Type B pancreatic cell (in vitro differentiated cells): ENCODE measurements around the gene HLA-DMA. TPM values are rescaled to one million over a fixed set of nuclear protein-coding genes. Genes with fewer than 3 reads are reported as not detected.

ENCODE experiments used
- DNase-seq: peaks from one replicate; pipeline ENCODE4 v3.0.0; 2021; ENCODE audit warnings: mixed read lengths; ENCODE audit not compliant: unreplicated experiment; ENCODE audit errors: extremely low spot score
- H3K27ac Mint-ChIP-seq: 2 replicates; pipeline ENCODE4 v1.8.0; 2021; ENCODE audit warnings: mild to moderate bottlenecking, mixed read lengths
- H3K27me3 Mint-ChIP-seq: 2 replicates; pipeline ENCODE4 v1.8.0; 2021; ENCODE audit warnings: mixed read lengths
- H3K36me3 Mint-ChIP-seq: 2 replicates; pipeline ENCODE4 v1.8.0; 2021; ENCODE audit warnings: mixed read lengths
- H3K4me1 Mint-ChIP-seq: one replicate; pipeline ENCODE4 v1.8.0; 2021; ENCODE audit warnings: mixed read lengths; ENCODE audit not compliant: unreplicated experiment
- H3K4me3 Mint-ChIP-seq: 2 replicates; pipeline ENCODE4 v1.8.0; 2021; ENCODE audit warnings: mild to moderate bottlenecking, mixed read lengths
- H3K9me3 Mint-ChIP-seq: 2 replicates; pipeline ENCODE4 v1.8.0; 2021; ENCODE audit warnings: mixed read lengths
- total RNA-seq: library from RNA; stranded (reverse); gene quantifications from 2 replicates; pipeline ENCODE4 v1.2.1, GENCODE V29; 2021; ENCODE audit warnings: low replicate concordance
- TF ChIP-seq, protein P1 (sequence below): fragments of 200-600 bp; sonication (generic); conservative IDR thresholded peaks from 2 replicates; pipeline ENCODE4 v1.5.0; 2021; ENCODE audit warnings: antibody characterized with exemption, mild to moderate bottlenecking

HLA-DMA gene
- total RNA-seq, 1 donor from 2014 or later = 1.5 TPM

DNA sequence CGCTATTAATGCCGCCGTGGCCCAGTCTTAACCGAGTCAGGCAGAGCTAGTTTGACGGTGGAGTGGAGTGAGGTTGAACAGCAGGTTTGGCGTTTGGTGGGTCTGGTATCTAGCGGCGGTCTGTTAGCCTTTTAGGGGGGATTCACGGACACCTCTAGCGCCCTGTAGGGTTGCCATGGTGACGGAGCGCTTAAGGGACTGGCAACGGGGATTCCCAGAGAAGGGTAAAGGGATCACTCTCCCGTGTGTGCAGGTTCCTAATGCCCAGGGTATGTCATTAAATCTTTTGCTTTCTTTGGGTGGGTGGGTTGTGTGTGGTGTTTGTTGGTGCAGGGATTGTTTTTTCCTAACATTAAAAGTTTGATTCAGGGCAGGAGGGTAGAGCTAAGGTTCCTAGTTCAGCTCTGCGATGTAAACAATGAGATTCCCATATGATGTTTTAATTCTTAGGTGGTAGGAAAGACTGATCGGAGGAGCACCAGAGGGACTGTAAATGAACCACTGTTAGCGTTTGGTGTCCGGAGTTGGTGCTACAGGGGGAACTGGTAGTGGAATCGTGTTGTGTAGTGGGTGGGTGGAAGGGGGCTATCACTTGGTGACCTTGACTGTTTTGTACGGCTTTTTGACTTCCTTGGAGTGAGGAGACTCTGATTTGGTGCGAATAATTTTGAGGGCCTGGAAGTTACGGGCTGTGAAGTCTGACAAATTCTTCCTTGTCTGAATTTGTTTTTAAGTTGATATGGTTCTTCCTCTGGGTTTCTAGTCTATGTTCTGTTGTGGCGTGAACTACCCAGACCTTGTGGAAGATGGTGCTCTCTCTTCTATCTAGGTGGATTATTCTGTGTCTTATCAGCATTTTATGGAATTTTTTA lies 20.5 kb upstream of the HLA-DMA start:
- no peaks in the 10 kb centered on the region for H3K9me3 Mint-ChIP-seq
- TF ChIP-seq, protein P1, sequence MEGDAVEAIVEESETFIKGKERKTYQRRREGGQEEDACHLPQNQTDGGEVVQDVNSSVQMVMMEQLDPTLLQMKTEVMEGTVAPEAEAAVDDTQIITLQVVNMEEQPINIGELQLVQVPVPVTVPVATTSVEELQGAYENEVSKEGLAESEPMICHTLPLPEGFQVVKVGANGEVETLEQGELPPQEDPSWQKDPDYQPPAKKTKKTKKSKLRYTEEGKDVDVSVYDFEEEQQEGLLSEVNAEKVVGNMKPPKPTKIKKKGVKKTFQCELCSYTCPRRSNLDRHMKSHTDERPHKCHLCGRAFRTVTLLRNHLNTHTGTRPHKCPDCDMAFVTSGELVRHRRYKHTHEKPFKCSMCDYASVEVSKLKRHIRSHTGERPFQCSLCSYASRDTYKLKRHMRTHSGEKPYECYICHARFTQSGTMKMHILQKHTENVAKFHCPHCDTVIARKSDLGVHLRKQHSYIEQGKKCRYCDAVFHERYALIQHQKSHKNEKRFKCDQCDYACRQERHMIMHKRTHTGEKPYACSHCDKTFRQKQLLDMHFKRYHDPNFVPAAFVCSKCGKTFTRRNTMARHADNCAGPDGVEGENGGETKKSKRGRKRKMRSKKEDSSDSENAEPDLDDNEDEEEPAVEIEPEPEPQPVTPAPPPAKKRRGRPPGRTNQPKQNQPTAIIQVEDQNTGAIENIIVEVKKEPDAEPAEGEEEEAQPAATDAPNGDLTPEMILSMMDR = no peak
- H3K36me3 Mint-ChIP-seq = peaks cover 64% of the 10 kb centered on the region

DNA sequence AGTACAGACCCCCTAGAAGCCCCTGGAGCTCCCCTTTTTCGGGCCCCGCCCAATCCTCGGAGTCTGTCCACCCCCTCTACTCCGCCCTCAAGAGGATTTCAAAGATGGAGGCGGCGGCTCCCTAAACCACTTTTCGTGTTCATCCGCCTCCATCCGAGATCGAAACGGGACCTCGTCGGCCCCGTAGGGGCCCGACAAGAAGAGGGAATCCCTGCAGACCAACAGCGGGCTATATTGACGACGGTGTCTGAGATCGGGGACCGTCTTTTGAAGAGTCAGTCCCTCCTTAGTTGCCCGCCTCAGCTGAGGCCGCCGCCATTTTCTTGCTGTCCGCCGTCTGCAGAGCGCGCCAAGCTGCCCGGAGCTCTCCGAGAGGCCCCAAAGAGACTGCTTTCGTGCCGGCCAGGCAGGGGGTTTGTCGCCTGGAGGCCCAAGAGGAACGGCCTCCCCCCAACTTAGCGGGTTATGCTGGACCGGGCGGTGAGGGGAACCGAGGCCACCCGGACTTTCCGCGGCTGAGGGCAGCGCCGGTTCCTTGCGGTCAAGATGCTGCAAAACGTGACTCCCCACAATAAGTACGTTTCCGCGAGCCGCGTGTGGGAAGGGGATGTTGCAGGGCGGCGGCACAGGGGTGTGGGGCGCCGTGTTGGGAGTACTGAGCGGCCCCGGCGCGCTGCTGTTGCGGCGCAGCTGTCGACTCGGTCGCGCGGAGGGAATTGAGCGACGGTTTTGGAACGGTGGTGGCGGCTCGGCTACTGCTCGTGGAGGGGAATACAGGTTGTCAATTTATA lies 19.7 kb upstream of the HLA-DMA start:
- TF ChIP-seq, protein P1 = no peak

More for the DNA sequence above, 20.5 kb upstream of the HLA-DMA start:
- DNase-seq = no peak
- peaks cover 21% of the 10 kb centered on the region for H3K4me1 Mint-ChIP-seq
- H3K27ac Mint-ChIP-seq = peak overlapping the region; percentile 98
- H3K27me3 Mint-ChIP-seq = peaks cover 3% of the 10 kb centered on the region
- peak overlapping the region; percentile 95 for H3K4me3 Mint-ChIP-seq

DNA sequence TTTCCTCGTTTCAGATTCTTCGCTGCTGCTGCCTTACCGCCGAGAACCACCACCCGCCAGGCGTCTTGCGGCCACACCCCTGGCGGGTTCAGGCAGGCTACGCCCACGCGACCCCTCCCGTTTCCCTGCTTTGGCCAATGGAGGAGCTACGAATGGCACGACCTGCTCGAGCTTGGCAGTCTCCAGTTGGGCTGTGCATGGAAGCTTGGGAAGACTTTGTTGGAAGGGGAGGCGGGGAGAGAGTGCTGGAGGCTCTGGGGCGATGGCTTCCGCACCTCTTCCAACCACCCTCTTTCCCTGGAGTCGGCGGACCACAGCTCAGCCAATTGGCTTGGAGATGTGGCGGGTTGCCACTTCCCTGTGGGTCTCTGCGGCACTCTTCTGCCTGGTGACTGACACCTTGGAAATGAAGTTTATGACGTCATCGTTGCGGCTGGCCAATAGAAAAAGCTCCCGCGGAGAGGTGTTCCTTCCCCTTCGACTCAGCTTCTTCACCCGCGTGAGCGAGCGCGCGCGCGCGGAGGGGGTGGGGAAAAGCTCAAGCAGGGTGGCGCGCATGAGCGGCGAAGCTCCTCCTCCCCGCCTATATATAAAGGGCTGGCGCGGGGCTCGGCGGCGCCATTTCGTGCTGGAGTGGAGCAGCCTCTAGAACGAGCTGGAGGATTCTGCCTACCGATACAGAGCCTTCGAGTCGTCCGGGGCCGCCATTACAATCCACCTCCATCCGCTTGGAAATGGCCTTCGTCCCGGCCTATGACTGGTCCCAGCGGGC lies 18.9 kb upstream of the HLA-DMA start:
- peaks cover 3% of the 10 kb centered on the region for H3K27me3 Mint-ChIP-seq
- peak overlapping the region; percentile 98 for H3K27ac Mint-ChIP-seq
- no peaks in the 10 kb centered on the region for H3K9me3 Mint-ChIP-seq

More for the DNA sequence above, 19.7 kb upstream of the HLA-DMA start:
- no peak for DNase-seq
- Mint-ChIP-seq H3K9me3 (no peaks in the 10 kb centered on the region), H3K4me3 (peak overlapping the region; percentile 95), H3K27me3 (peaks cover 3% of the 10 kb centered on the region), H3K27ac (peak overlapping the region; percentile 98), H3K4me1 (peaks cover 21% of the 10 kb centered on the region), H3K36me3 (peaks cover 56% of the 10 kb centered on the region)

DNA sequence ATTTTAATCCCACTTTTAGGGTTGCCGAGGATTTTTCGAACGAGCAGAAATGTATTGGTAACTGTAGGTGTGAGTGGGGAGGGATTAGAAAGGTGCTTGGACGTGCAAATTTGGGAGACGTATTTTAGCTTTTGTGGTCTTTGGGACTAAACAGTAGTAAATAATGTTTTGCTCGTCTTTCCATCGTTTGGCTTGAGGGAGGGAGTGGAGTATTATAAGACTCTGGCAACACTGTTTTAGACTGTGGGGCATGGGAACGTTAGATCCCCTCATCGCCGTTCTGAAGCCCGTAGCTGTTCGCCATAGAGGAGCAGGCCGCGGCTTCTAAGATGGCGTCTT lies 18.3 kb upstream of the HLA-DMA start:
- Mint-ChIP-seq H3K4me1 (peaks cover 24% of the 10 kb centered on the region), H3K36me3 (peaks cover 44% of the 10 kb centered on the region), H3K27me3 (peaks cover 3% of the 10 kb centered on the region), H3K27ac (peak overlapping the region; percentile 98), H3K9me3 (no peaks in the 10 kb centered on the region), H3K4me3 (peak overlapping the region; percentile 95)
- no peak for DNase-seq
- TF ChIP-seq, protein P1 = no peak

More for the DNA sequence above, 18.9 kb upstream of the HLA-DMA start:
- TF ChIP-seq, protein P1 = peak; percentile 35
- H3K4me3 Mint-ChIP-seq = peak overlapping the region; percentile 95
- peaks cover 25% of the 10 kb centered on the region for H3K4me1 Mint-ChIP-seq
- peaks cover 49% of the 10 kb centered on the region for H3K36me3 Mint-ChIP-seq
- peak; percentile 100 for DNase-seq

DNA sequence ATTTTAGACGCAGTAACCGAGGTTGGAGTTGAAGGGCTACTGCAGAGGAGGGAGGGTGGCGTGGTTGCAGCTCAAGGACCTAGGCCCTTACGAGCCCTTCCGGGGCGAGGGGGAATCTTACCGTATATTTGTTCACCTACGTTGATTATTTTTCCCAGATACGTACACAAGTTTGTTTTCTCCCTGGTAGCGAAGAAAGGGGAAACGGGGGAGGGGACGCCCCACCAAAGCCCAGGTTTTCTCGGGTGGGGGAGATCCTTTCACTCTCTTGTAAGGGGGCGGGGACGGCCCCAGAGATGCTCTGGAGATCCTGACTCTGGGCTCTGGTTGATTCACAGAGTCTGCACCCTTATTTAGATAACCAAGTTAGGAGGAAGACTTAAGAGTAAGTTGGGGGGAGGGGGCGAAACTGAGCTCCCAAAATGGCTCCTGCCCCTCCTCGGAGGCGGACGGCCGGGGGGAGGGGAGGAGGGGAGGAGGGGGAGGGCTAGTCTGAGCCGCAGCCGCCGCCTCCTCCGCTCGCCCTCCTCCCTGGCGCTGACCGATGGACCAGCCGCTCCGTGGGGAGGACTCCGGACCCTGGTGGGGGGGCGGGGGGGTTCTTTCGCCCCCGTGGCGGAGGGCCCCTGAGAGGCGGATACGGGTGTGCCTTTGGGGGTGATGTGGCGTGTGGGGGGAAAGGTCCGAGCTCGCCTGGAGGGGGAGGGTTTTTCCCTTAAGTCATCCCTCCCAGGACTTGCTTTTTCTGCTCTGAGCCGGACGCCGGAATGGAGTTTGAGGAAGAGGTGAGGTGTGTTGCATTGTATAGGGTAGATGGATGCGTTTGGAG lies 17.7 kb upstream of the HLA-DMA start:
- peaks cover 22% of the 10 kb centered on the region for H3K4me1 Mint-ChIP-seq
- peak overlapping the region; percentile 96 for H3K4me3 Mint-ChIP-seq
- no peaks in the 10 kb centered on the region for H3K9me3 Mint-ChIP-seq
- H3K27me3 Mint-ChIP-seq = peaks cover 3% of the 10 kb centered on the region
- H3K36me3 Mint-ChIP-seq = peaks cover 38% of the 10 kb centered on the region
- H3K27ac Mint-ChIP-seq = peak overlapping the region; percentile 98
- peak; percentile 86 for DNase-seq
- TF ChIP-seq, protein P1 = no peak
